ENCODE data around the gene BRDT. TPM values are rescaled to one million over a fixed set of nuclear protein-coding genes. Genes with fewer than 3 reads are reported as not detected.

BRDT gene
- total and polyA plus RNA-seq, 8 donors = not detected

DNA sequence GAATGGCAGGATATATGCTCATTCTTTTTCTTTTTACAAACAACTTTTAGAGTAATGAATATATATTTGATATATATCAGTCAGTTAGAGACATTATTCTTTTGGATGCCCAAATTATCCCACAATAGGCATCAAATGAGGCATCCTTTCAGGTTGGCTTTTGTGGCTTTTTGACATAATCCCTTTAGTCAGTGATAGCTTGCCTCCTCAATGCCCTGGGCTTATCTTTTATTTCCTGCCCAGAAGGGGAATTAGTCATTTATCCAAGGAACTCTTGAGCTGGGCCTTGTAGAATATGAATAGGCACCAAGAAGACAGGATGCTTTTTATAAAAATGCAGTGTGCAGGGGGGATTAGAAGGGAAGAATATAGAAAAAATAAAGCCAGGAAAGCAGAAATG is 102.7 kb downstream of the BRDT start:
- H3K4me1 ChIP-seq = no peaks in the 10 kb centered on the region
- intact Hi-C loops (cut with DNase I; ENCODE audit: low total_unique reads) = no loop called here
- no peak for DNase-seq
- no peaks in the 10 kb centered on the region for H3K27me3 ChIP-seq
- no peak overlapping the region for H3K4me3 ChIP-seq
- no peak overlapping the region for H3K27ac ChIP-seq
- H3K9me3 ChIP-seq = no peaks in the 10 kb centered on the region
- TF ChIP-seq POLR2A (IDR thresholded peaks at IDR 0.05) (no peak), EP300 (IDR thresholded peaks at IDR 0.05) (no peak), POLR2AphosphoS5 (IDR thresholded peaks at IDR 0.05) (no peak)
- TF ChIP-seq, protein P1, sequence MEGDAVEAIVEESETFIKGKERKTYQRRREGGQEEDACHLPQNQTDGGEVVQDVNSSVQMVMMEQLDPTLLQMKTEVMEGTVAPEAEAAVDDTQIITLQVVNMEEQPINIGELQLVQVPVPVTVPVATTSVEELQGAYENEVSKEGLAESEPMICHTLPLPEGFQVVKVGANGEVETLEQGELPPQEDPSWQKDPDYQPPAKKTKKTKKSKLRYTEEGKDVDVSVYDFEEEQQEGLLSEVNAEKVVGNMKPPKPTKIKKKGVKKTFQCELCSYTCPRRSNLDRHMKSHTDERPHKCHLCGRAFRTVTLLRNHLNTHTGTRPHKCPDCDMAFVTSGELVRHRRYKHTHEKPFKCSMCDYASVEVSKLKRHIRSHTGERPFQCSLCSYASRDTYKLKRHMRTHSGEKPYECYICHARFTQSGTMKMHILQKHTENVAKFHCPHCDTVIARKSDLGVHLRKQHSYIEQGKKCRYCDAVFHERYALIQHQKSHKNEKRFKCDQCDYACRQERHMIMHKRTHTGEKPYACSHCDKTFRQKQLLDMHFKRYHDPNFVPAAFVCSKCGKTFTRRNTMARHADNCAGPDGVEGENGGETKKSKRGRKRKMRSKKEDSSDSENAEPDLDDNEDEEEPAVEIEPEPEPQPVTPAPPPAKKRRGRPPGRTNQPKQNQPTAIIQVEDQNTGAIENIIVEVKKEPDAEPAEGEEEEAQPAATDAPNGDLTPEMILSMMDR (IDR thresholded peaks at IDR 0.05) = no peak
- H3K36me3 ChIP-seq = no peaks in the 10 kb centered on the region

Other genes starting within 250 kb of the BRDT start
- gene TGFBR3, start 63.2 kb upstream of the BRDT start, total RNA-seq = 100 to 1,000 TPM in 2 of 5 donors, 10 to 100 TPM in 3; 57.8 to 689 (median 89.9) TPM
- gene TGFBR3, start 63.2 kb upstream of the BRDT start, polyA plus RNA-seq = 10 to 100 TPM in 1 of 3 donors, 1 to 10 TPM in 2; 4.2 to 11.1 (median 9.2) TPM
- under 1 TPM in 1 of 5 donors, not detected in 4; 0.55 TPM for gene EPHX4, start 80.6 kb downstream of the BRDT start, total RNA-seq
- gene EPHX4, start 80.6 kb downstream of the BRDT start, polyA plus RNA-seq = under 1 TPM in 1 of 3 donors, not detected in 2; 0.35 TPM
- gene SETSIP, start 126.0 kb downstream of the BRDT start, total RNA-seq = not detected
- gene SETSIP, start 126.0 kb downstream of the BRDT start, polyA plus RNA-seq = not detected
- 10 to 100 TPM in 1 of 5 donors, 1 to 10 TPM in 4; 1.4 to 12.5 (median 8.1) TPM for gene BTBD8, start 130.9 kb downstream of the BRDT start, total RNA-seq
- 1 to 10 TPM in 1 of 3 donors, under 1 TPM in 2; 0.44 to 1.2 (median 0.76) TPM for gene BTBD8, start 130.9 kb downstream of the BRDT start, polyA plus RNA-seq

Measured in stomach (tissue), 9 donors.